Cortex of kidney (tissue), 1 donor: Measurements from ENCODE around the gene DNAH8.
"Not testable (repeated sequence)": the region's sequence is repeated elsewhere in the genome, so short reads cannot be mapped to it uniquely, and the experiment has no call there.

ENCODE experiments used
- DNase-seq: peaks from one replicate; lab custom pipeline; 2025; lab: John Stamatoyannopoulos, UW

The DNAH8 gene

DNA sequence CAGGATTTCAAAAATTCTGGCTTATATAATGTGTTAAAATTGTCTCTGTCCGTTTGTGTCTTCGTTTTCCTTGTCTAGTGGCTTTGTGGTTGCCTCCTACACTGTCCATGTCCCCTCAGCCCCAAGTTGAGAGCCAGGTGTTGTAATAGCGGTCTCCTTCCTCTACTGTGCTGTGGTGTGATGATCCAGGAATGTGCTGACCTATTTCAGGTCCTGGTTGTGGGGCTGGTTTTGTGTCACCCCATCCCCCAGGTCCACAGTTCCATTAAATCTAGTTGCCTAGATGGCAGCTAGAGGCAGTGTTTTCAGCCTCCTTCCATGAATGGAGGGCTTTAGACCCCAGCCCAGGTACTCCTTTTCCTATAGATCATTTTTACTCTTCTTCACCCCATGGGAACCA lies 128.7 kb downstream of the DNAH8 start:
- DNase-seq, result no peak

DNA sequence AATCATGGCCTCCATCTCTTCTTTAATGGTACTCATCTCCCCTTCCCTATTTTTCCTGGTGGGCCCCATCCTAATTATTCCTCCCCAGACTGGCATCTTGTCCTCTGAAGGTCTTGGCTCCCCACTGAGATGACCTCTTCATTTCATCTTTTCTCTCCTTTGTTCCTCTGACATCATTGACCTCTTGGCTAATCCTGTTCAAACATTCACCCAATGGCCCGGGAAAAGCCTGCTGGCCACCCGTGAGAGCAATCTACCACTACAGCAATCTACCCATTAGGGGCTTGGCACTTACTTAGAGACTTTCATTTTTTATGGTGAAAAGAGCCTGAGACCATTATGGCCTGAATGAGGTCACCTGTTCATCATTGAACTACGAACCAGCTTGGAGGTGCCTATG lies 130.8 kb downstream of the DNAH8 start:
- no peak for DNase-seq

DNA sequence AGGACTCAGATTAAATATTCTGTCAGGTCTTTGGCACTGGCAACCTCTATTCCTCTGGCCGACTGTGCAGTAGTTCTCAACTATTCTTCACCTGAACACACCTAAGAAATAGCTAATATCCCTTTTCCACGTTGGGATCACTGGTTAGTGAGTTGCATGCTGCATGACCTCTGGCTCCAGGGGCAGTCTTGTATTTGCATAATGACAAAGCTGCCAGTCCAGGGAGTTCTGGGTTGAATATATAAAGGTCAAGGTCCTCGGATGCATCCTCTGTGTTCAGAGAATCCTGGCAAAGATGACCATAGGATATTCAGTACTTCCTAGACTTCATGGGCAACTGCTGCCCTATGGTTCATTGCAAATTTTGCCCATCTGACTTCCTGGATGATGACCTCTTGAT lies 131.2 kb downstream of the DNAH8 start:
- no peak for DNase-seq

DNA sequence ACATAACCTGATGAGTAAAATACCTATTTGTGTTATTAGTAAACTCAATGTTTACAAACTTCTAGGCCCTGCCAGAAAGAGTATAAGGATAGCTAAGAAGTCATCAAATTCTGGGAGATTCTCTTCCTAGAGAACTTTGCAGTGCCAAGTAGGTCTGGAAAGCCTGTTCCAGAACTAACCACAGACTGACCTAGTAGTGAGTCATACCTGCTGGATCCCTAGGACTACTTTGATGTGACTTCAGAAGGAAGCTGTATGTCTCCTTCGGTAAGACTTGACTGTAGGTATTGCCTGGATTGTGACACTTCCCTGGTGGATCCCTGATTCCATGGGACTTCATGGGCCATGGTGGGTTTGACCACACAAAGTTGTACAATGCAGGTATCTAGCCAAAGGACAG lies 131.7 kb downstream of the DNAH8 start:
- no peak for DNase-seq

DNA sequence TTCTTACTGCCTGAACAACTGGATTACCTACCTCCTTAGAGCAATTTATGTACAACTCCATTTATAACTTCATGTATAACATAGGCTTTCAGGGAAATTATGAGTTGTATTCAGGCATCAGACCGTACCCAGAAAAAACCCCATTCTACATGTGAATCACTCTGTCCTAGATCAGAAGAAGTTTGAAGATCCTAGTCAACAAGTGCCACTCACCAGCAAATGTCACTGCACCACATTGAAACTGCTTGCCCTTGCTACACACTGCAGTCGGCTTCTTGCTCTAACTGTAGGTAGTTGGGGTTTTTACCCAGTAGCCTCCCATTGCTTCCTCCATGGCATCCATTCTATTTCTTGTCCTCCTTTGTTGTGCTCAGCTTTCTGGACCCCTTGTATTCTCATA lies 132.4 kb downstream of the DNAH8 start:
- no peak for DNase-seq

DNA sequence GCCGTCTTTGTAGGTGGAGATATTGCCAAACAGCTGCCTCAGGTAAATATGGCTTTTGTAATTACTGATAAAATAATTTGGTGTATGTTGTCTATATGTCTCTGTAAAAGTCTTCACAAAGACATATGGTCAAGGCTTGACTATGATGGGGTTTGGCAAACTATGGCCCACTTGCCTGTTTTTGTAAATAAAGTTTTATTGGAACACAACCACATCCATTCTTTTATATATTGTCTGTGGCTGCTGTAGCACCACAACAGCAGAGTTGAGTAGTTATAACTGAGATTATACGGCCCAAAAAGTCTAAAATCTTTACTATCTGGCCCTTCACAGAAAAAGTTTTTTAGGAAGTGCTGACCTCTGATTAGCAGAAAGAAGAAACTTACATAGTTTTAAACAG lies 133.6 kb downstream of the DNAH8 start:
- DNase-seq, result no peak

DNA sequence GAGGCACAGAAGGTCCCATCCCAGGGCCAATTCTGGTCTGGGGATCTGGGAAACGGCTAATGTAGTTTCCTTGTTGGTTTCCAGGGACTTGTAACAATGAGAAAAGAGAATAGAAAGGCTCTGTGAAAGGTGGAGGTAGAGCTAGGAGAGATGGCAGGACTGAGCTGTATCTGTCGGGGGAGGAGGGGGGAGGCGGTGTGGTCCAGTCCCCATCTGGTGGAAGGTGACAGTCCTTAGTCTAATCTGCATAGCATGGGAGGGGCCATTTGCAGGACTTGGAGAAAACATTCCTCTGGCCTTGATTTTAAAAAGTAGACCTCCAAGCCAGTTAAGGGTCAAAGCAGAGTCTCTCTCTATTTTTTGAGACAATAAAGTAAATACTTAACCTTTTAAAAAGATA lies 137.1 kb downstream of the DNAH8 start:
- DNase-seq, result no peak

DNA sequence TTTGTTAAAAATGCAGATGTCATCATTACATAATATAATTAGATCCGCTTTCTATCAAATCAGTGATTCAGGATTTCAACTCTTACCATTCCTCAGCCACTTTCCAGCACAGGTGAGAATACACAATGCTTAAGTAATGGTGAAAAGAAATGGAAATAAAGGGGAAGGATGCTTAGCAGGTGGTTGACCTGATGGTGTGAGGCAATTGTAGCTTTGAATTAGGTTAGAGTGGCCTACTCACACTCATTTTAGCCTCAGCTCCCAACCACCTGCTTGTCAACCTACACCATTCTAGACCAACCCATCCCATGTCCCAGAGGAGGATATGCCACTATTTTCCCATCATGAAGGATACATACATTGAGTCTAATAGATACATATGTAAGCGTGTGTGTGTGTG lies 138.1 kb downstream of the DNAH8 start:
- DNase-seq, result no peak

DNA sequence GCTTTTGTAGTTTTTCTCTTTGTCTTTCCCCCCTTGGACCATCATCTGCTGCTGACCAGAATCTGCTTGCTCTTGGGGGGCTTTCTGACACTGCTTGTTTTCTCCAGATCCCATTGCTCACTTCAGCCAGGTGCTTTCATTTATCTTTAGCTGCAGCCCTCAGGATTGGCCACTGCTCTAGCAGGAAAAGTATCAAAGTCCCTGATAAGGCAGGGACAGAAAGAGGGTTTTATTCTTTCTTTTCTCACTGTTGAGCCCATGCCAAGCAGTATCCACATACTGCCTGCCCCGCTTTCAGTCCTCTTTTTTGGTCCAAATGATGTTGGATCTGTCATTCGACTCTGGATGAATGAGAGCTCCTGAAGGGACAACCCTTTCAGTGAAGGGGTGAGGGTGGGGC lies 141.4 kb downstream of the DNAH8 start:
- no peak for DNase-seq

DNA sequence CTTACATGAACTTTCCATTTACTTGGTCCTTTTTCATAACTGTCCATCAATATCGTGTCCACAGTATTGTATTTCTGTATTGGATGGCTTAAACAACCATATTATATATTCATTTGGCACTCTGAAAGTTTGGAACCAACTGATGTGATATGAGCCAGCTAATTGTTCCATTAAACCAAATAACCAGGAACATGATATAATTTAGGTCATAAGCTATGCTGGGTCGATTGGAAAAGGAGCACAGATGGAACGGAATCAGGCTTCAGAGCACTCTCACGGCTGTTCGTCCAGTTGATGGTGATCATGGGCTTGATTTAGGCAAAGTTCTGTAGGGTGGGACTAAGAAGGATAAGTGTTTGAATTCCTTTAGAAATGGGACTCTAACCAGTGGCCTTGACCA lies 142.7 kb downstream of the DNAH8 start:
- DNase-seq, result no peak

DNA sequence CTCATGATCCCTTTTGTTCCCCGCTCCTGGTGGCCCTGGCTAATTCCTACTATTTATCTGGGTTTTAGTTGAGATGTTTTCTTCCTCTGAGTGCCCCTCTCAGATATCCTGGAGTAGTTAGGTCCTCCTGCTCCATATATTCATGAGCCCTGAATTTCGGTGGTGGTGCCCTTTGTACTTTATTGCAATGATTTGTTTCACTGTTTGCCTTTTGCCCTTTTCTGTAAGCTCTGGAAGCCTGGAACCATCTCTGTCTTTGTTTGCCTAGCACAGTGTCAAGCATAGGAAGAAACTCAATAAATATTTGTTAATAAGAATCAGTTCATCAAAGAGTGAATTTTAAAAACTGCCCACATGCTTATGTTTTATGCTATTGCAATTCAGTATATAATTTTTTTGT lies 144.9 kb downstream of the DNAH8 start:
- DNase-seq, result no peak

DNA sequence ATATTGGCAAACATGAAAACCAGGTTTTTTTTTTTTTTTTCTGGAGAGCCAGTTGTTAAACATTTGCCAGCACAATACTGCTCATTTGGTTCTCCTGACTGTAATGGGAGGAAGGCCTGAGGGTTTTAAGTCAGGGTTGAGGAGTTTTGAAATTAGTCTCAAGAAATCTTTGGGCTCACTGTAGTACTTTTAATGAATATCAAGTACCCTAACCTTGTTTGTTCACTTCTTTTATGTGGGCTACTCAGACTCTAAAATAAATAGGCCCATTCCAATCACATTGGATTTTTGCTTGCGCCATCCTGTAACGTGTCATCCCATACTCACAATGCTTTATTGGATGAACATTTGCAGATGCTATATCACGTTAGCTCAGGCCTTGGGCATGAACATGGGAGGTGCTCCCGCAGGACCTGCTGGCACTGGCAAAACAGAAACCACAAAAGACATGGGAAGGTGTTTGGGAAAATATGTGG lies 146.9 kb downstream of the DNAH8 start:
- DNase-seq, result no peak

DNA sequence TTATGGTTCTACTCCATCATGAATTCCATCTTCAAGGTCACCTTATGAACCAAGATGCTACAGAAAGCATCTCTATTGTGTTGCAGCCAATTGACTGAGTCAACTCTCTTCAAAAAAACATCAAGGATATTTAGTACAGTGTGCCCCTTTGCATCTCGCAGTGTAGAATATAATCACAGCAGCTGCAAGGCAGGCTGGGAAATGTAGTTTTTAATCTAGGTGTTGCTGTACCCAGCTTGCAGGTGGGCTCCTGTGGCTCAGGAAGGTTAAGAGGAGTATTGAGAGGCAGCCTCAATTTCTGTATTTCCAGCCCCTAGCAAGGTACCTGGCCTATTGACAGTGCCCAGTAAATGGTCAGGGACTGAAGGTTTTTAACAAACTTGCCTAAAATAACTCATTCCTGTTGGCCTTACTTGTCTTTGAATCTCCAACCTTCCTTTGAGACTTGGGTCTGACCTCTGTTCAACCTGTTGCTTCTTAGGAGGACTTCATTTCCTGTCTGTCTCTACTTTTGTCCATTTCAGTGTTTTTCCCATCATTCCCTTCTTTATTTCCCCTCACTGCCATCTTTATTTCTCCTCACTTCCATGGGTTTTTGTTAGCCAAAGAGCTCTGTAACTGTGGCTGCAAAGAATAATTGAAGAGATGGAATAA lies 150.5 kb downstream of the DNAH8 start:
- DNase-seq, result no peak

DNA sequence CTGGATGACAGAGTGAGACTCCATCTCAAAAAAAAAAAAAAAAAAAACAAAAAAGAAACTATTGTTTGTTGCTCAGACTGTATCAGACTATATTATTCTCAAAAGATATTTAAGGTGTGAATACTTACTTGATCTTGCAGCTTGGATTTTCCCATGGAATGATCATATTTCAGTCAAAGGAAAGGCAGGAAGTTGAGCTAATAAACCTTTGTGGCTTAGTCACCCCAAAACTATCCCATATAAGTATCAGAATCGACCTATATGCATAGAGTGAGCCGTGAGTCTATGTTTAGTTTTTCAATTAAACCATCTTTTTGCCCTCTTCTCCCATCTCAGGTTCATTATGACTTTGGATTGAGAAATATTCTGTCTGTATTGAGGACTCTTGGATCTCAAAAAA lies 152.6 kb downstream of the DNAH8 start:
- no peak for DNase-seq

DNA sequence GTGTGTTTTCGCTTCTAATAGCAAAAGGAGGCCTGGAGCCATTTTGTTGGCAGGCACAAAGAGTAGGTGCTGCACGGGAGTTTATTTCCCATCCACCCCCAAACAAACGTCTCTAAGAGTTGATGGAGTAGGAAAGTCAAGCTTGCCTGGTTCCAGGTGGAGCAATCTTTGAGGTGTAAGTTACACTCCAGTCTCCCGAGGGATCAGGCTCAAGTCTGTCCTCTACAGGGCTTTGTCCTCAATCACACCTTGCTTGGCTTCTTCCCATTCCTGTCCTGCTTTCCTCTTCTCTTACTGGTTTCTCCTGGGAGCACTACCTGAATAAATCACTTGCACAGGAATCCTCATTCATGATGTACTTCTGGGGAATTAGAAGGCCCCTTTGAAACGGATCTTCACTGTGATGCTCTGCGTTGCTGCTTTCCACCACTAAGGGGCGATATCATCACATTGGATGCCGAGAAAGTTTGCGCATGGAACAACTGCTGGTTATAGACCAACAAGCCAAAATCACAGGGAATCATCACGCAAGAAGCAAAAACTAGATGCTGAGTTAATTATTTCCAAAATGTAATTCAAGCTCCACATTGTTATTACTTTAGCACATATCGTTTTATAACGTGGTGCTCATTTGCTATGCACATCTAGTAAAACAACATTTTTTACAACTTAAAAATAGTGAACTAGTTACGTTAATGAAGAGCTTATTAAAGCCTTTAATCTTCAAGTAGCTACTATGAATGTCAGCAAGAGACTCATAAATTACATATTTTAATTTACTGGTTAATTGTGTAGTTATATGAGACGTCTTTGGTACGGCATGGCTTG lies 156.8 kb downstream of the DNAH8 start:
- no peak for DNase-seq

DNA sequence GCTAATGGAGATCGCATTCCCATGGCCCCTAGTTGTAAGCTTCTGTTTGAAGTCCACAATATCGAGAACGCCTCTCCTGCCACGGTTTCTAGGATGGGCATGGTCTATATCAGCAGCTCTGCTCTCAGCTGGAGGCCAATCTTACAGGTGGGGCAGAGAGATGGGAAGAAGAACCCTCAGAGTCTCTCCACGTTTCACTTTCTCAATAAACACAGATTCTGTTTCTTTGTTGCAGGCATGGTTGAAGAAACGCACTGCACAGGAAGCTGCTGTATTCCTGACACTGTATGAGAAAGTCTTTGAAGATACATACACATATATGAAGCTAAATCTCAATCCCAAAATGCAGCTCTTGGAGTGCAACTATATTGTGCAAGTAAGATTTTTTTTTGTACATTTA lies 157.9 kb downstream of the DNAH8 start:
- DNase-seq, result no peak

DNA sequence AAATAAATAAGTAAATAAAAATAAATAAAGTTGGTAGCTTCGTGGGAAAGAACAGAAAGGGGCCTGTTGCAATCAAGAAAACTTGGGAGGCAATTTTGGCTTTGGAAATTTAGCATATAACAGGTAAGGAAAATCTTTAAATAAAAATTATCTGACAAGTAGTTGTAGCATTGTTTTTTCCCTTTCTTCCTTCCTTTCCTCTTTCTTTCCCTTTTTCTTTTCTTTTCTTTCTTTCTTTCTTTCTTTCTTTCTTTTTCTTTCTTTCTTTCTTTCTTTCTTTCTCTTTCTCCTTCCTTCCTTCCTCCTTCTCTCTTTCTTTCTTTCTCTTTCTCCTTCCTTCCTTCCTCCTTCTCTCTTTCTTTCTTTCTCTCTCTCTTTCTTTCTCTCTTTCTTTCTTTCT lies 158.7 kb downstream of the DNAH8 start:
- DNase-seq, result not testable (repeated sequence)

DNA sequence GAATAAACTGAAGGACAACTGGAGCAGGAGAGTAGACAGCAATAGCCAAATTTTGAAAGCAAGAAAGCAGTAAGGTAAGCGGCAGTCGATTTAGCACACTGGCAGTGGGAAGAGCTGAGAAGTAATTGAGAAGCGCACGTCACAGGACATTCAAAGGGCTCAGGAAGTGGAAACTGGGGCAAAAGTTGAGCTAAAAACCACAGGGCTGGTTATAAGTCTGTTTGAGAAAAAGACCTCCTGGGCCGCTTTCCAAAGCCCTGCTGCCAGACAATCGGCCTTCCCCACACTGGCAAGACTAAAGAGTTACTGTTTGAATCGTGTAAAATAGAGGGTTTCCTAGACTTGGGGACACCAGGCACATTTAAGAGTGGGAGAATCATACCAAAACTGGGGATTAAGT lies 161.4 kb downstream of the DNAH8 start:
- no peak for DNase-seq

DNA sequence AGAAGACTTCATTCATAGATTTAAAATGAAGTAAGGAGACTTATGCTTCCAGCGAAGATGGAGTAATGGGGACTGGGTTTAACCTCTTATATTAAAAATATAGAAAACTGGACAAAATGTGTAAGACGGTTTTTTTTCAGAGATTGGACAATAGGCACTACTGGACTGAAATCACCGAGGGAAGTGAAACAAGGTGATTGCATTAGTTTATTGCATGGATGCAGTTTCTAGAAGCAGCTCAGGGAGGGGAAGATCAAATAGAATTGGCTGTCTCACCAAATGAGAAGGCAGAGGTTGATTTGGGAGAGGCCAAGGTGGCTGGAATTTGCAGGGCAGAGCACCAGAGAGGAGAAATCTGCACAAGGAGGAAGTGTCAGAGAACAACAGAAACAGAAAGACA lies 162.6 kb downstream of the DNAH8 start:
- DNase-seq, result no peak

DNA sequence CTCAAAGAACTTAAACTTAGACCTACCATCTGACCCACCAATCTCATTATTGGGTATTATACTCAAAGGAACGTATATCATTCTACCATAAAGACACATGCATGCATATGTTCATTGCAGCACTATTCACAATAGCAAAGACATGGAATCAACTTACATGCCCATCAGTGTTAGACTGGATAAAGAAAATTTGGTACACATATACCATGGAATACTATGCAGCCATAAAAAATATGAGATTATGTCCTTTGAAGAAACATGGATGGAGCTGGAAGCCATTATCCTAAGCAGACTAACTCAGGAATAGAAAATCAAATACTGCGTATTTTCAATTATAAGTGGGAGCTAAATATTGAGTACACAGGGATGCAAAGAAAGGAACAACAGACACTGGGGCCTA lies 167.0 kb downstream of the DNAH8 start:
- DNase-seq, result no peak

DNA sequence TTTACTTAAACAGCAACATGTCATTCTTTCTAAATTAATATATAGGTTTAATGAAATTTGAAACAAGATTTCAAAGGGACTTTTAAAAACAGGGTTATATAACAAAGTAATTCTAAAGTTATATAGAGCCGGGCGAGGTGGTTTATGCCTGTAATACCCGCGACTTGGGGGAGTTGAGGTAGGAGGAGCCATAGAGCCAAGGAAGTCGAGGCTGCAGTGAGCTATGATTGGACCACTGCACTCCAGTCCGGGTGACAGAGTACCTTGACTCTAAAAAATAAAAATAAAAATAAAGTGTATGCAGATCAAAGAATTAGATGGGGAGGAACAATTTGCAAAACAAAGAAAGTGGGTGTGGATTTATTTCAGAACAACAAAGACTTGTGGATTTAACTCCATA lies 182.4 kb downstream of the DNAH8 start:
- no peak for DNase-seq

DNA sequence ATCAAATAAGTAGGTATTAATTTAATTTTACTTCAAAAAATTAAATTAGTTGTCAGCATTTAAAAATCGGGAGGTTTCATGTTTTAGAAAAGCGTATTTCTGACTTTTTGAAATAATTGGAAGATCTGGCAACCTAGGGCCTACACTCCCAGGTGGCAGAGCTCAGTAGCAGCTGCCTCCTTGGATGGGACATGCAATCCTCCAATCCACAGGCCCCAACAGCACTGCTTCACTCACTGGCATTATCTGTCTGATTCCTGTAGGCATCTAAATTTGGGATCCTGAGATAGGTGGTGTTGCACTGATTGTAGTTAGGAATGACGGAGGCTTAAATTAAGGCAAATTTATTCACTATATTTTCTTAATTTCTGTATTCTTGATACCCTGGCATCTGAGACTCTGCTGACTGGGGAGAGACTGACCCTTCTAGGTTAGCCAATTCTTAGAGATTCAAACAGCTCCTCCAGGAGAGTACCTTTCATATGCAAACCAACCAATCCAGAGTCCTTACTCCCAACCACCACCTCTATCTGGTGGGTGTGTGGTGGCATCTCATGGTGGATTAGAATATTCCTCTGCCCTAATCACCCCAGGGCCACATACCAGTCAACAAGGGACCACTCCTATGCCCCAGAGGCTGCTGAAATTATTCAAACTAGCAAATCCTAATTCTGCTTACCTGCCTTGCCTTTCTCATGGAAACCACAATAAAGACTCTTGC lies 186.9 kb downstream of the DNAH8 start:
- no peak for DNase-seq

DNA sequence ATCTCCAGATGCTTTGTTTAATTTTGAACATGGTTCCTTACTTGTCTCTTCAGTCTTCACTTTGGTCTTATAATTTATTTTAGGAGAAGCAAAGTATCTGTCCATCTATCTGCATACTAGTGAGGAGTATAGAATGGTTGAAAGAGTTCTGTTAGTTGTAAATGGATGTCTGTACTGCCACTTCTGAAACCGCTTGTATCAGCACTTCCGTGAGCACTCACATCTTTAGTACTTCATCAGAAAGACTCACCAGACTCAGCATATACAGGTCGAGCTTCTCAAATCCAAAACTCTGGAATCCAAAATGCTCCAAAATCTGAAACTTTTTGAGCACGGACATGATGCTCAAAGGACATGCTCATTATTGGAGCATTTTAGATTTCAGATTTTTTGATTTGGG lies 191.5 kb downstream of the DNAH8 start:
- DNase-seq, result no peak
